GM19035 (cell line): ENCODE data around the gene SPEM2.
"Not testable (repeated sequence)": the region's sequence is repeated elsewhere in the genome, so short reads cannot be mapped to it uniquely, and the experiment has no call there.

Experiments
- ATAC-seq: cut with Tn5 transposase; IDR thresholded peaks from one replicate; pipeline ENCODE4 v1.9.1; 2021; ENCODE audit not compliant: unreplicated experiment

The SPEM2 gene

GRCh38 chr17:7468804-7469389 is 43.5 kb downstream of the SPEM2 start:
- no peak for ATAC-seq

- not testable (repeated sequence) for ATAC-seq
Measured at GRCh38 chr17:7469843-7470242, 44.4 kb downstream of the SPEM2 start.

GRCh38 chr17:7470457-7470973 is 45.1 kb downstream of the SPEM2 start:
- not testable (repeated sequence) for ATAC-seq

GRCh38 chr17:7471729-7472128 is 46.3 kb downstream of the SPEM2 start:
- no peak for ATAC-seq

GRCh38 chr17:7474767-7475166 is 49.4 kb downstream of the SPEM2 start:
- not testable (repeated sequence) for ATAC-seq

GRCh38 chr17:7475764-7476422 is 50.5 kb downstream of the SPEM2 start:
- ATAC-seq: no peak

- ATAC-seq: no peak
Measured at GRCh38 chr17:7476494-7476893, 51.1 kb downstream of the SPEM2 start.

GRCh38 chr17:7476951-7477350 is 51.5 kb downstream of the SPEM2 start:
- no peak for ATAC-seq
